ENCODE measurements around the gene MYL11.
A peak's percentile ranks its signal among the peaks of the same experiment; 100 is the strongest.

Gene MYL11

GRCh38 chr16:30409125-30410060, 34.8 kb downstream of the MYL11 start:
- intact Hi-C loops (cut with DNase I): loop anchor here (2.0 to 5.0 kb wide), 2 partner anchors 19 to 42 kb away; no protein-coding TSS in a partner anchor
- DNase-seq: peak; percentile 83 to 98 (median 94)

GRCh38 chr16:30413112-30413806, 38.7 kb downstream of the MYL11 start:
- DNase-seq: no peak
- intact Hi-C loops (cut with DNase I): no loop called here

- intact Hi-C loops (cut with DNase I): no loop called here
- no peak for DNase-seq
These were observed 39.6 kb downstream of the MYL11 start for GRCh38 chr16:30414159-30414558.

- intact Hi-C loops (cut with DNase I): no loop called here
- DNase-seq: no peak
These were observed 41.5 kb downstream of the MYL11 start for GRCh38 chr16:30416047-30416603.

- no peak for DNase-seq
These were observed 42.3 kb downstream of the MYL11 start for GRCh38 chr16:30416624-30417528.

GRCh38 chr16:30417529-30418349, 43.1 kb downstream of the MYL11 start:
- DNase-seq: peak; percentile 60 to 97 (median 73)
- intact Hi-C loops (cut with DNase I): no loop called here

More at GRCh38 chr16:30416624-30417528, 42.3 kb downstream of the MYL11 start:
- intact Hi-C loops (cut with DNase I): no loop called here

DNA sequence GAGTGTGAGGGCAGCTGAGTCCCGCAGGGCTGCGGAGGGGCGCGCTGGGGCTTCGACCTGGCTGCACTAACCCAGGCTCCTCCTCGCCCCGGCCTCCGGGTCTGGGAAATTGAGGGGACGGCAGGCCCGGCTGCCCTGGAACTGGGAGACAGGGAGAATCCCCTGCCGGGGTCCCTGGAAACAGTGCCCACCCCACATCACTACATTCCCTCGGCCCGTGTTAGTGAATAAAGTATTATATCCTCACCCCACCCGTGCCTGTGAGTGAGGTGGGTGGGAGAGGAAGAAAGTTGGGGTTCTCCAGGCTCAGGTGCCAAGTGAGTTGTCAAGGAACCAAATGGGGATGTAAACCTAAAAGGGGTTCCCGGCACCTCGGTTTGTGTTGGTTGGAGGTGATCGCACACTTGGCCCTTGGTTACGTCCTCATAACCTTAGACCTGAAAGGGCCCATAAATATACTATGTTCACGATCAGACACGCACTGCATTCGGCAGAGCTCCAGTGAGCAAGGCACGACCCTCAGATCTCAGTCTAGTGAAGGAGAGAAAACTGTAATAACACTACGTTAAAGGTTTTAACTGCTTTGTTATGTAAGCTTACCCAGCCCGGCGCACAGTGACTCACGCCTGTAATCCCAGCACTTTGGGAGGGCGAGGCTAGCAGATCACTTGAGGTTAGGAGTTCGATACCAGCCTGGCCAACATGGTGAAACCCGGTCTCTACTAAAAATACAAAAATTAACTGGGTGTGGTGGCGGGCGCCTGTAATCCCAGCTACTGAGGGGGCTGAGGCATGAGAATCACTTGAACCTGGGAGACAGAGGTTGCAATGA, 44.0 kb downstream of the MYL11 start:
- intact Hi-C loops (cut with DNase I): no loop called here
- DNase-seq: peak in 3 of 10 donors; percentile 32 to 92 (median 73)

- intact Hi-C loops (cut with DNase I): no loop called here
- DNase-seq: no peak
These were observed 46.4 kb downstream of the MYL11 start for GRCh38 chr16:30421010-30421409.
